SK-N-SH treated with all-trans-retinoic acid at 6 μM for 48 hours (cell line): Measurements from ENCODE around the gene CUL1.

Source experiments
- RARB ChIP-seq: fragments of 250-450 bp; sonication (Bioruptor Pico); IDR thresholded peaks from 2 replicates; pipeline ENCODE4 v1.8.0; 2021; ENCODE audit warnings: mild to moderate bottlenecking, moderate library complexity
- SNAI2 ChIP-seq: fragments of 250-450 bp; sonication (Bioruptor Pico); IDR thresholded peaks from 2 replicates; pipeline ENCODE4 v1.5.0; 2020; ENCODE audit warnings: mild to moderate bottlenecking, moderate library complexity

GRCh38 chr7:148698397-148699023 is at the start of gene CUL1:
- TF ChIP-seq RARB (CRISPR knock-in tag) (no peak), SNAI2 (CRISPR knock-in tag) (no peak)
